Measurements from ENCODE around the gene MAL.

- TF ChIP-seq CTCF (IDR thresholded peaks at IDR 0.05; ENCODE audit: low read depth, low read length) (no peak), POLR2A (IDR thresholded peaks at IDR 0.05; ENCODE audit: extremely low read depth, insufficient read length) (no peak), MYC (IDR thresholded peaks at IDR 0.05; ENCODE audit: low read depth, low read length) (no peak), MAX (IDR thresholded peaks at IDR 0.05; ENCODE audit: low read depth, low read length) (no peak)
These were observed 5.0 kb downstream of the MAL start for GRCh38 chr2:95030496-95030895.
